Stomach smooth muscle (tissue), 2 donors: Measurements from ENCODE around the gene IPCEF1.

Experiments used
- H3K27ac ChIP-seq: one replicate; pipeline ENCODE4 v1.7.0; 2013; ENCODE audit warnings: mild to moderate bottlenecking, low read length, inconsistent platforms
- H3K27me3 ChIP-seq, 2 donors: one replicate each; pipeline ENCODE4 v1.7.0; 2013; ENCODE audit warnings: low read length in 2 of 2; ENCODE audit not compliant: insufficient read depth in 2 of 2, control insufficient read depth in 1 of 2
- H3K36me3 ChIP-seq, 2 donors: one replicate each; pipeline ENCODE4 v1.7.0; 2013; ENCODE audit warnings: low read length in 2 of 2; ENCODE audit not compliant: control insufficient read depth in 2 of 2, insufficient read depth in 2 of 2
- H3K4me1 ChIP-seq: one replicate; pipeline ENCODE4 v1.7.0; 2013; ENCODE audit warnings: low read length; ENCODE audit not compliant: control insufficient read depth, insufficient read depth
- H3K4me3 ChIP-seq, 2 donors: one replicate each; pipeline ENCODE4 v1.7.0; 2013; ENCODE audit warnings: low read length in 2 of 2
- H3K9ac ChIP-seq, 2 donors: one replicate each; pipeline ENCODE4 v1.7.0; 2013; ENCODE audit warnings: low read length in 2 of 2, mild to moderate bottlenecking in 1 of 2
- H3K9me3 ChIP-seq, 2 donors: one replicate each; pipeline ENCODE4 v1.7.0; 2013; ENCODE audit warnings: low read length in 2 of 2; ENCODE audit not compliant: control insufficient read depth in 2 of 2
- donor health status: healthy.
- donor health status: Pancreatic carcinoma.

The IPCEF1 gene

GRCh38 chr6:154356113-154356512 is 490 bp downstream of the IPCEF1 start:
- H3K36me3 ChIP-seq = no peaks in the 10 kb centered on the region
- H3K4me1 ChIP-seq = no peaks in the 10 kb centered on the region
- no peak overlapping the region for H3K27ac ChIP-seq
- H3K27me3 ChIP-seq = no peaks in the 10 kb centered on the region
- H3K9me3 ChIP-seq = no peaks in the 10 kb centered on the region
- no peak overlapping the region for H3K9ac ChIP-seq
- H3K4me3 ChIP-seq = no peak overlapping the region

GRCh38 chr6:154354265-154354777 is 2.3 kb downstream of the IPCEF1 start:
- Histone ChIP-seq H3K4me1 (no peaks in the 10 kb centered on the region), H3K4me3 (no peak overlapping the region), H3K9ac (no peak overlapping the region), H3K27me3 (no peaks in the 10 kb centered on the region), H3K27ac (no peak overlapping the region), H3K36me3 (no peaks in the 10 kb centered on the region), H3K9me3 (no peaks in the 10 kb centered on the region)

GRCh38 chr6:154353626-154354025 is 3.0 kb downstream of the IPCEF1 start:
- Histone ChIP-seq H3K4me3 (no peak overlapping the region), H3K9me3 (no peaks in the 10 kb centered on the region), H3K27me3 (no peaks in the 10 kb centered on the region), H3K36me3 (no peaks in the 10 kb centered on the region), H3K4me1 (no peaks in the 10 kb centered on the region), H3K9ac (no peak overlapping the region), H3K27ac (no peak overlapping the region)

GRCh38 chr6:154352898-154353585 is 3.6 kb downstream of the IPCEF1 start:
- H3K4me3 ChIP-seq = no peak overlapping the region

GRCh38 chr6:154350293-154350692 is 6.3 kb downstream of the IPCEF1 start:
- H3K4me1 ChIP-seq = no peaks in the 10 kb centered on the region

More at GRCh38 chr6:154352898-154353585, 3.6 kb downstream of the IPCEF1 start:
- H3K4me1 ChIP-seq = no peaks in the 10 kb centered on the region
- no peaks in the 10 kb centered on the region for H3K9me3 ChIP-seq
- H3K27ac ChIP-seq = no peak overlapping the region
- H3K27me3 ChIP-seq = no peaks in the 10 kb centered on the region
- no peak overlapping the region for H3K9ac ChIP-seq
- H3K36me3 ChIP-seq = no peaks in the 10 kb centered on the region

GRCh38 chr6:154347981-154348380 is 8.6 kb downstream of the IPCEF1 start:
- Histone ChIP-seq H3K27me3 (no peaks in the 10 kb centered on the region), H3K36me3 (no peaks in the 10 kb centered on the region), H3K9me3 (no peaks in the 10 kb centered on the region), H3K4me1 (no peaks in the 10 kb centered on the region), H3K4me3 (no peak overlapping the region), H3K9ac (no peak overlapping the region), H3K27ac (no peak overlapping the region)

More at GRCh38 chr6:154350293-154350692, 6.3 kb downstream of the IPCEF1 start:
- Histone ChIP-seq H3K27me3 (no peaks in the 10 kb centered on the region), H3K27ac (no peak overlapping the region), H3K9me3 (no peaks in the 10 kb centered on the region), H3K36me3 (no peaks in the 10 kb centered on the region), H3K9ac (no peak overlapping the region), H3K4me3 (no peak overlapping the region)

- H3K27me3 ChIP-seq = no peaks in the 10 kb centered on the region
- no peaks in the 10 kb centered on the region for H3K4me1 ChIP-seq
- no peaks in the 10 kb centered on the region for H3K9me3 ChIP-seq
- no peak overlapping the region for H3K4me3 ChIP-seq
- H3K36me3 ChIP-seq = no peaks in the 10 kb centered on the region
- no peak overlapping the region for H3K9ac ChIP-seq
- H3K27ac ChIP-seq = no peak overlapping the region
These were observed 10.8 kb downstream of the IPCEF1 start for GRCh38 chr6:154345811-154346210.

- Histone ChIP-seq H3K9ac (no peak overlapping the region), H3K4me3 (no peak overlapping the region), H3K27ac (no peak overlapping the region)
These were observed 12.9 kb downstream of the IPCEF1 start for GRCh38 chr6:154343473-154344308.

GRCh38 chr6:154341871-154342270 is 14.7 kb downstream of the IPCEF1 start:
- Histone ChIP-seq H3K36me3 (no peaks in the 10 kb centered on the region), H3K4me1 (no peaks in the 10 kb centered on the region), H3K4me3 (no peak overlapping the region), H3K9me3 (no peaks in the 10 kb centered on the region), H3K9ac (no peak overlapping the region), H3K27me3 (no peaks in the 10 kb centered on the region), H3K27ac (no peak overlapping the region)

More at GRCh38 chr6:154343473-154344308, 12.9 kb downstream of the IPCEF1 start:
- no peaks in the 10 kb centered on the region for H3K36me3 ChIP-seq
- no peaks in the 10 kb centered on the region for H3K4me1 ChIP-seq
- no peaks in the 10 kb centered on the region for H3K9me3 ChIP-seq
- no peaks in the 10 kb centered on the region for H3K27me3 ChIP-seq

- H3K27ac ChIP-seq = no peak overlapping the region
- H3K4me3 ChIP-seq = no peak overlapping the region
- H3K9me3 ChIP-seq = peaks cover 0 to 2% of the 10 kb centered on the region in 2 donors
- H3K4me1 ChIP-seq = no peaks in the 10 kb centered on the region
- H3K9ac ChIP-seq = no peak overlapping the region
- H3K36me3 ChIP-seq = no peaks in the 10 kb centered on the region
- no peaks in the 10 kb centered on the region for H3K27me3 ChIP-seq
These were observed 15.3 kb downstream of the IPCEF1 start for GRCh38 chr6:154341336-154341735.
